Stimulated activated naive CD8-positive, alpha-beta T cell treated with anti-CD3 and anti-CD28 coated beads, Interleukin-15, Interleukin-2, amounts not matched to agents 100 U/mL and 50 U/mL, for 24 hours (primary cell): Measurements from ENCODE around the gene TPP2.
A peak's percentile ranks its signal among the peaks of the same experiment; 100 is the strongest.

Experiments used
- ATAC-seq: fragments of 150-1000 bp; cut with Tn5 transposase; one replicate; pipeline ENCODE4 v1.10.0; 2021
- DNase-seq: peaks from one replicate; pipeline ENCODE4 v3.0.0; 2021

Gene TPP2

GRCh38 chr13:102596147-102597028, at the start of gene TPP2:
Gene TPP2 (plus strand): TSS chr13:102596986. CDS start chr13:102597039, 53 bp downstream.
- DNase-seq: peak; percentile 98
- peak; percentile 96 for ATAC-seq

- DNase-seq: no peak
- ATAC-seq: no peak
Measured at GRCh38 chr13:102548811-102549210, 48.0 kb upstream of the TPP2 start.

GRCh38 chr13:102550507-102550906, 46.3 kb upstream of the TPP2 start:
- no peak for ATAC-seq

GRCh38 chr13:102555914-102556553, 40.8 kb upstream of the TPP2 start:
- no peak for DNase-seq
- peak; percentile 65 for ATAC-seq

More at GRCh38 chr13:102550507-102550906, 46.3 kb upstream of the TPP2 start:
- no peak for DNase-seq

- no peak for ATAC-seq
- no peak for DNase-seq
Measured at GRCh38 chr13:102556806-102557205, 40.0 kb upstream of the TPP2 start.

GRCh38 chr13:102558029-102558428, 38.8 kb upstream of the TPP2 start:
- ATAC-seq: no peak

GRCh38 chr13:102561933-102562332, 34.9 kb upstream of the TPP2 start:
- ATAC-seq: no peak
- no peak for DNase-seq

More at GRCh38 chr13:102558029-102558428, 38.8 kb upstream of the TPP2 start:
- DNase-seq: no peak

GRCh38 chr13:102563267-102563666, 33.5 kb upstream of the TPP2 start:
- ATAC-seq: no peak

GRCh38 chr13:102564564-102564963, 32.2 kb upstream of the TPP2 start:
- DNase-seq (no peak), ATAC-seq (no peak)

More at GRCh38 chr13:102563267-102563666, 33.5 kb upstream of the TPP2 start:
- no peak for DNase-seq

GRCh38 chr13:102566513-102566912, 30.3 kb upstream of the TPP2 start:
- no peak for DNase-seq
- no peak for ATAC-seq

GRCh38 chr13:102567857-102568256, 28.9 kb upstream of the TPP2 start:
- DNase-seq (no peak), ATAC-seq (no peak)

- ATAC-seq: no peak
- DNase-seq: no peak
Measured at GRCh38 chr13:102569488-102569887, 27.3 kb upstream of the TPP2 start.

GRCh38 chr13:102571075-102571474, 25.7 kb upstream of the TPP2 start:
- ATAC-seq: no peak

GRCh38 chr13:102572323-102572722, 24.5 kb upstream of the TPP2 start:
- no peak for DNase-seq
- no peak for ATAC-seq

More at GRCh38 chr13:102571075-102571474, 25.7 kb upstream of the TPP2 start:
- no peak for DNase-seq

GRCh38 chr13:102580552-102581169, 16.1 kb upstream of the TPP2 start:
- peak; percentile 79 for ATAC-seq
- no peak for DNase-seq

GRCh38 chr13:102582256-102582655, 14.5 kb upstream of the TPP2 start:
- no peak for ATAC-seq
- DNase-seq: no peak

GRCh38 chr13:102584434-102584833, 12.4 kb upstream of the TPP2 start:
- DNase-seq (no peak), ATAC-seq (no peak)

GRCh38 chr13:102586615-102587014, 10.2 kb upstream of the TPP2 start:
- ATAC-seq (no peak), DNase-seq (no peak)

GRCh38 chr13:102587916-102588315, 8.9 kb upstream of the TPP2 start:
- ATAC-seq: no peak
- no peak for DNase-seq

- DNase-seq (no peak), ATAC-seq (no peak)
Measured at GRCh38 chr13:102589301-102589822, 7.4 kb upstream of the TPP2 start.

- ATAC-seq: peak; percentile 28
- DNase-seq: peak; percentile 81
Measured at GRCh38 chr13:102591988-102592781, 4.6 kb upstream of the TPP2 start.

- ATAC-seq (no peak), DNase-seq (no peak)
Measured at GRCh38 chr13:102593466-102593865, 3.3 kb upstream of the TPP2 start.
